Fibroblast of the aortic adventitia (primary cell): ENCODE data around the gene PARD3B. TPM values are rescaled to one million over a fixed set of nuclear protein-coding genes. Genes with fewer than 3 reads are reported as not detected.

ENCODE experiments used
- DNase-seq: peaks from one replicate; pipeline ENCODE4 v3.0.0-alpha.2; 2010; ENCODE audit warnings: low read depth
- H3K4me3 ChIP-seq: 2 replicates; pipeline ENCODE4 v1.5.1; 2011; ENCODE audit warnings: low read depth, mild to moderate bottlenecking, control low read depth, low read length, moderate library complexity
- total RNA-seq: library from RNA; depleted of rRNA; stranded (reverse); fragments of >200 nt; gene quantifications from 2 replicates; pipeline ENCODE4 v1.2.3, GENCODE V29; 2012; ENCODE audit warnings: low replicate concordance
- TF ChIP-seq, protein P1 (sequence below): IDR thresholded peaks from 2 replicates; pipeline ENCODE4 v1.5.1; 2011; ENCODE audit warnings: mild to moderate bottlenecking, low read length, control low read depth, inconsistent platforms; ENCODE audit not compliant: insufficient read depth

The PARD3B gene
- total RNA-seq, 1 donor, result 15.9 TPM

DNA sequence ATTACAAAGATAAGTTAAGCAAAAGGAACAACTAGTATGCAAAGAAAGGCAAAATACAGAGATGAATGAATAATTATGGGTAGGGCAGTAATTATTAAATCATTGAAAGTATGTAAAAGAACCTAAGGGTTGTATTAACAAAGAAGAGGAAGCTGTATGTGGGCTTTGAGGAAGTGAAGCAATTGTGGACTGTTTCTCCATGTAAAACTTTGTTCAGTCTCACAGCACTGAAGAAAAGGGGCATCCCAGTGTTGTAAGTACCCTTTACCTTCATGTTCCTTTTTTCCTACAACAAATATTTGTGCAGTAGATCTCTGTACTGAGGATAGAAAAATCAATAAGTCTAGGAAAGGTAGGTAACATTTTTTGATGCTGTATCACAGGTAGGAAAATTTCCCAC, 748.3 kb downstream of the PARD3B start:
- TF ChIP-seq, protein P1, sequence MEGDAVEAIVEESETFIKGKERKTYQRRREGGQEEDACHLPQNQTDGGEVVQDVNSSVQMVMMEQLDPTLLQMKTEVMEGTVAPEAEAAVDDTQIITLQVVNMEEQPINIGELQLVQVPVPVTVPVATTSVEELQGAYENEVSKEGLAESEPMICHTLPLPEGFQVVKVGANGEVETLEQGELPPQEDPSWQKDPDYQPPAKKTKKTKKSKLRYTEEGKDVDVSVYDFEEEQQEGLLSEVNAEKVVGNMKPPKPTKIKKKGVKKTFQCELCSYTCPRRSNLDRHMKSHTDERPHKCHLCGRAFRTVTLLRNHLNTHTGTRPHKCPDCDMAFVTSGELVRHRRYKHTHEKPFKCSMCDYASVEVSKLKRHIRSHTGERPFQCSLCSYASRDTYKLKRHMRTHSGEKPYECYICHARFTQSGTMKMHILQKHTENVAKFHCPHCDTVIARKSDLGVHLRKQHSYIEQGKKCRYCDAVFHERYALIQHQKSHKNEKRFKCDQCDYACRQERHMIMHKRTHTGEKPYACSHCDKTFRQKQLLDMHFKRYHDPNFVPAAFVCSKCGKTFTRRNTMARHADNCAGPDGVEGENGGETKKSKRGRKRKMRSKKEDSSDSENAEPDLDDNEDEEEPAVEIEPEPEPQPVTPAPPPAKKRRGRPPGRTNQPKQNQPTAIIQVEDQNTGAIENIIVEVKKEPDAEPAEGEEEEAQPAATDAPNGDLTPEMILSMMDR, result no peak

DNA sequence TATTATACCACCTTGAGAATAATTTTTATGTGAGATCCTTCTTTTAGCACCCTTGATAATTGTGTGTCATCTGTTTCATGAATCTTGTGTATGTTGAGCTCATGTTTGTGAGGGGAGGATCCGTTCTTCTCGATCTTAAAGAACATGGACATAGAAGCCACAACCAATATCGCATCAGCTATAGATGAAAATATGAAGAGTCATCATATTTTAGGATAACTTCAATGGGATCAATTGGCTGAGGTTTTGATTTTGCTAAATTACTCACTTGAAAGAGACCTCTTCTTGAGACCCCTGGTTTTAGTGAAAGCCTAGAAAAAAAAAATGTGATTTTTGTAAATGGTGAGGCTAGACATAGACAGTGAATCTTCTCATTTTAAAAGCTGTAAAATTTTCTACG, 751.7 kb downstream of the PARD3B start:
- DNase-seq, result no peak
- no peak overlapping the region for H3K4me3 ChIP-seq
- TF ChIP-seq, protein P1, result no peak

More for the DNA sequence above, 748.3 kb downstream of the PARD3B start:
- no peak overlapping the region for H3K4me3 ChIP-seq
- DNase-seq, result no peak

DNA sequence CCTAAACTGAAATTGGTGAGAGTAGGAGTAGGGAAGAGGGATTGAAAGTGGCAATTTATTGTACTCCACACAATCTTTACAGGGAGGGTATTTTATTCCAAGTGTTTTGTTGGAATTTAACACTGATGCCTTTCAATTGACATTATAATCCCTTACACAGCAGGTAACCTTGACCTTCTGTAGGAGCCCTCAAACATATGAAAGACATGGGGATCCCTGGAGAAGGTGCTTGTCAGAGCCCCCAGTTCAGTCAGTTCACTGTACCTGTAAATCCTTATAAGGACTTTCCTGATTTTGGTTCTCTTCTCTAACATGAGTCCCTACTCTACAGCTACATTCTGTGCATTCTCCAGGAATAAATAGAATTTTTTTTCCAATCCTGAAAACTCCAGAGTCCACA, 752.1 kb downstream of the PARD3B start:
- TF ChIP-seq, protein P1, result no peak
- no peak for DNase-seq
- H3K4me3 ChIP-seq, result no peak overlapping the region

DNA sequence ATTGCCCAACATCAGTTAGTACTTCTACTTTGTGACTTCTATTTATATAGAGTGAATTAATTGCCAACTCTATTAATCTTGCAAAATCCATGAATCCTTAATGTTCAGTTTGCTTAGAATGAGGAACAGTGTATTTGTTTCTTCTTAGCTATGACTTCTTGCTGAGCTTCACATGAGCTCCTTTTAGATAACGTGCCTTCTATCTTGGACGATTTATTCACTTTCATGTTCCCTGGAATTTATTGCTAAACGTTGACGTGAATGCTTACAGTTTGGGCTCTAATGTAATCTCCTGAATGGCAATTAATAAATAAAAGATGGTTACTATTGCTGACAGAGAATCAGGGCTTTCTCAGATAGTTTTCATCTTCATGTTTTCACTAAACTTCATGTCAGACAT, 752.6 kb downstream of the PARD3B start:
- TF ChIP-seq, protein P1, result no peak
- no peak for DNase-seq
- no peak overlapping the region for H3K4me3 ChIP-seq

DNA sequence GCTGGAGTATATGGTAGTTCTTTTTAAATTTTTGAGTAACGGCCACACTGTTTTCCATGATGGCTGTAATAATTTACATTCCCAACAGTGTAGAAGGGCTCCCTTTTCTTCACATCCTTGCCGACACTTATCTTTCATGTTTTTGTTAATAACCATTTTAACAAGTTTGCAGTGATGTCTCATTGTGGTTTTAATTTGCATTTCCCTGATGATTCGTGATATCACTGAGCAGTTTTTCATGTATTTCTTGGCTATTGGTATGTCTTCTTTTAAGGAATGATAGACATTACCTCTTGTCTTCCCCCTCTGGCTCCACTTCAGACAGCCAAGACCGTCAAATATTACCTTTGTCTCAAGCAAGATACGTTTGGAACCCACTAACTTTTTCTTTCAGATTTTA, 765.9 kb downstream of the PARD3B start:
- DNase-seq, result no peak
- no peak overlapping the region for H3K4me3 ChIP-seq
- TF ChIP-seq, protein P1, result no peak

DNA sequence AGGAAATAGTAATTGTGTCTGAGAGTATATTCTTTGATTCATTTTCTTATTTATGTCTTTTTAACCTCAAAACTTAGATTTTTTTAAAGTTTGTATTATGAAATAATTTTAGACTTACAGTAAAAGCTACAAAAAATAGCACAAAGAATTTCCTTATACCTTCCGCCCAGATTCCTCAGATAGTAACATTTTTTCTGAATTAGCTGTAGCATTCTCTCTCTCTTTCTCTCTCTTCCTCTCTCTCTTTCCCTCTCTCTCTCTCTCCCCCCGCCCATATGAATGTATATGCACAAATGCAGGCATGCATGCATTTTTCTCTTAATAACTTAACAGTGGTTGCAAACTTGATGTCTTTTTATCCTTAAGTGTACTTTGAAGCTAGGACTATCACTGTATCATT, 776.0 kb downstream of the PARD3B start:
- TF ChIP-seq, protein P1, result no peak
- peak; percentile 78 for DNase-seq
- H3K4me3 ChIP-seq, result no peak overlapping the region

DNA sequence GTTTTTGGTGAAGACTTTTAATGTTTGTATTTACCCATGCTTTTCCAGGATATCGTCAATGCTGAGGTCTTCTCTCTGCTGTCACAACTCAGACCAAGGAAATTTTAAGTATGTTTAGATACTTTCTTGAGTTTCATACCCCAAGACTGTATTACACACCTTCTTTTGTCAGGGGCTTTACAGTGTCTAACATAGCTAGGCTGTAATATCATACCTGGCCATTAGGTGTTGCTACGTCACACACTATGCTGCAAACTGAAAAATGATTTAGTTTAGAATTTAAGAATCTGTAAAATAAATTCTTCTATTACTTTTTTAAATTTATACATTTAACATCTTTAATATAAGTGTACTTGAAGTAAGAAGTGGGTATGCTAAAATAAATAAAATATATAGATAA, 778.7 kb downstream of the PARD3B start:
- peak; percentile 13 for DNase-seq
- no peak overlapping the region for H3K4me3 ChIP-seq
- TF ChIP-seq, protein P1, result peak; percentile 60
